Activated CD8-positive, alpha-beta memory T cell treated with anti-CD3 and anti-CD28 coated beads, Interleukin-2, amount 50 U/mL, for 48 hours (primary cell): ENCODE results near the gene DLG2.

Source experiments
- DNase-seq: peaks from one replicate; pipeline ENCODE4 v3.0.0-alpha.2; 2020

Gene DLG2

GRCh38 chr11:84024266-84024665 is 1602.9 kb downstream of the DLG2 start:
- no peak for DNase-seq

- no peak for DNase-seq
Measured at GRCh38 chr11:84022695-84023094, 1604.4 kb downstream of the DLG2 start.

GRCh38 chr11:84022201-84022600 is 1604.9 kb downstream of the DLG2 start:
- DNase-seq, result no peak

- no peak for DNase-seq
Measured at GRCh38 chr11:84021291-84021690, 1605.9 kb downstream of the DLG2 start.

GRCh38 chr11:84019571-84020194 is 1607.5 kb downstream of the DLG2 start:
- DNase-seq, result no peak

- no peak for DNase-seq
Measured at GRCh38 chr11:84014539-84014938, 1612.6 kb downstream of the DLG2 start.

- no peak for DNase-seq
Measured at GRCh38 chr11:84012171-84012826, 1614.8 kb downstream of the DLG2 start.

GRCh38 chr11:84003181-84003580 is 1624.0 kb downstream of the DLG2 start:
- no peak for DNase-seq

- DNase-seq, result no peak
Measured at GRCh38 chr11:83998921-83999320, 1628.2 kb downstream of the DLG2 start.

GRCh38 chr11:83990160-83990733 is 1636.9 kb downstream of the DLG2 start:
- no peak for DNase-seq

GRCh38 chr11:83982825-83983224 is 1644.3 kb downstream of the DLG2 start:
- DNase-seq, result no peak

GRCh38 chr11:83979593-83979992 is 1647.6 kb downstream of the DLG2 start:
- no peak for DNase-seq

GRCh38 chr11:83978942-83979341 is 1648.2 kb downstream of the DLG2 start:
- no peak for DNase-seq

GRCh38 chr11:83976086-83976485 is 1651.1 kb downstream of the DLG2 start:
- DNase-seq, result no peak

GRCh38 chr11:83972536-83972935 is 1654.6 kb downstream of the DLG2 start:
- no peak for DNase-seq

GRCh38 chr11:83971063-83971462 is 1656.1 kb downstream of the DLG2 start:
- DNase-seq, result no peak

GRCh38 chr11:83970061-83970671 is 1657.0 kb downstream of the DLG2 start:
- no peak for DNase-seq

GRCh38 chr11:83957038-83957900 is 1669.9 kb downstream of the DLG2 start:
- no peak for DNase-seq

- no peak for DNase-seq
Measured at GRCh38 chr11:83956119-83956697, 1670.9 kb downstream of the DLG2 start.

- DNase-seq, result no peak
Measured at GRCh38 chr11:83954780-83955179, 1672.4 kb downstream of the DLG2 start.

- no peak for DNase-seq
Measured at GRCh38 chr11:83951521-83951920, 1675.6 kb downstream of the DLG2 start.

- DNase-seq, result no peak
Measured at GRCh38 chr11:83948200-83948599, 1678.9 kb downstream of the DLG2 start.

- DNase-seq, result no peak
Measured at GRCh38 chr11:83945976-83946375, 1681.2 kb downstream of the DLG2 start.
